HG03066 (cell line): ENCODE data around the gene TANGO6.

Experiments used
- ATAC-seq: cut with Tn5 transposase; IDR thresholded peaks from one replicate; pipeline ENCODE4 v1.9.1; 2021; ENCODE audit warnings: low read depth; ENCODE audit not compliant: unreplicated experiment

Gene TANGO6

GRCh38 chr16:68907297-68907696 is 64.0 kb downstream of the TANGO6 start:
- no peak for ATAC-seq

DNA sequence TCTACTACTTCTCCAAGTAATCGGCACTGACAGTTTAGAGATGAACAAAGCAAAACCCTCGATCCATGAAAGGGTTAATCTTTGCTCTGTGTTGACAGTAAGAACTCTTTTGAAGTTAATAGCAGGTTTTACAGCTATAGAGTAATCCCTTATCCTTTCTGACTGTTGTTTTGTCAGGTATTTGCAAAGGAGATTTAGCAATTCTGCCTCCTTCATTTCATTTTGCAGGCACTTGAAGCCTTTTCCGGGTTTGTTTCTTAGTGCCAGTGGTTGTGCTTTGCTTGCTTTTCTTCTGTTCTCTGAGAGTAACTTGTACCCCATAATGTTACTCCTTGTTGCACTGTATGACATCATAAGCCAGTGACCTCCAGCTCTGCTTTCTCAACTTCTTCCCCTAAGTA is 64.5 kb downstream of the TANGO6 start:
- no peak for ATAC-seq

DNA sequence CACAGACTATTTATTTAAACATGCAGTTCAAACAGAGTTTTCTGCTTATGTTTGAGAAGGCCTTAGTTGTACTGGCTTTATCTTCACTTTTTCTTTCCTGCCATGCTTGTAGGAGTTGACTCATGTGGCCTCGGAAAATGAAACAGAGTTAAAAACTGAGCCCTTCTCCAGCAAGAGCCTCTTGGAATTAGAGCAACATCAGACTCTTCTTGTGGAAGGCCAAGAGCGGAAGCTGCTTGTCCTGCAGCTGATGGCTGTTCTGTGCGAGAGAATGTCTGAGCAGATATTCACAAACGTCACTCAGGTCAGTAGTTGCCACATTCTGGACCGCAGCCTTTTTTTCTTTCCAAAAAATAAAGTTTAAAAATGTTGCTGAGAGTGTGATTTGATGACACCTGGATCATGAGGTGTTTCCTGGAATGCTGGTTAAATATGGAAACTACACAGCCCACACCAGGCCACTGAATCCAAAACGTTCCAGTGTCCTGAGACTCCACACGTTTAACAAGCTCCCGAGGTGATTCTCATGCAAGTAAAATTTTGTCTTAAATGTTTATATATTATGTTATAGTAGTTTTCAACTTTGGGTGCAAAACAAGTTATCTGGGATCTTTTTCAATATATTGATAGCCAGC is 65.9 kb downstream of the TANGO6 start:
- no peak for ATAC-seq

DNA sequence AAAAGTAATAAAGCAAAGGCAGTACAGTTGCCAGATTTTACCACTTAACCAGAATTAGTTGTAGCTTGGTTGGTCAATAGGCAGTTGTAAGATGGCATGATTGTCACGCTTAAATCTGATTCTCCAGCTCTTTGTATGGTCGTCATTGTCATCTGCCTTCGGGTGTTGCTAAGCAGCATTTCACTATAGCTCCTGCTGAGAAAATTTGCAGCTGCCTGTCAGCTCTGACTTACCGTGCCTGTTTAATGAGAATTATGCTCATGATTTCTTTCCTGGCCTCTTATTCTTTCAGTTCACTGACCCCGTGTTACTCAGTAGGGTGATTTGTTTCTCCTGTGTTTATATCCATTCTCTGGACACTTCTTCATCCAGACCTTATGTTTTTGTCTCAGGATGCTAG is 66.7 kb downstream of the TANGO6 start:
- ATAC-seq: no peak

DNA sequence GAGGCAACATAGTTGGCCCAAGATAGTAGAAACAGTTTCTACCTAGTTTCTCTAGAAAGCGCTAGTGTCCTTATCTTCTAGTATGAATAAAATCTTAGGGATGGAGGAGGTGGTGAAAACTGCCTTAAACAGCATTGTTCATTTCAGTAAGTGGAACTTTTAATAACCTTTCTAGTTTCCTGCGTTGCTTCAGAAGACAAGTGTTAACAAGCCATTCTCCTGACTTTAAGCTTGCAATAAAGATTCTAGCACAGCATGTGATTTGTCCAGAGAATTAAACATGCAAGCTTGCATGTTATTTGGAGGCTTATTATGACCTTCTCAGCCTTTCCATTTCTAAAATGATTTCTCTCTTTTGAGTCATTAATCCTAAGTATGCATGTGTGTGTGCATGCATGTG is 72.3 kb downstream of the TANGO6 start:
- no peak for ATAC-seq

DNA sequence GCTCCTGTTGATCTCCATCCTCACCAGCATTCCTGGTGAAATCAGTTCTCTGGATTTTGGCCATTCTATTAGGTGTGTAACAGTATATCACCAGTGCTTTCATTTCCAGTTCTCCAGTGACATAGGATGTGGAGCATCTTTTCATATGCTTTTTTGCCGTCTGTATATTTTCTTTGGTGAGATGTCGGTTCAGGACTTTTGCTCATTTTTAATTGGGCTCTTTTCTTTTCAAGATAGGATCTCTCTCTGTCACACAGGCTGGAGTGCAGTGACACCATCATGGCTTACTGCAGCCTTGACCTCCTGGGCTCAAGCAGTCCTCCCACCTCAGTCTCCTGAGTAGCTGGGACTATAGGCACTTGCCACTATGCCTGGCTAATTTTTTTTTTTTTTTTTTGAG is 74.2 kb downstream of the TANGO6 start:
- no peak for ATAC-seq

DNA sequence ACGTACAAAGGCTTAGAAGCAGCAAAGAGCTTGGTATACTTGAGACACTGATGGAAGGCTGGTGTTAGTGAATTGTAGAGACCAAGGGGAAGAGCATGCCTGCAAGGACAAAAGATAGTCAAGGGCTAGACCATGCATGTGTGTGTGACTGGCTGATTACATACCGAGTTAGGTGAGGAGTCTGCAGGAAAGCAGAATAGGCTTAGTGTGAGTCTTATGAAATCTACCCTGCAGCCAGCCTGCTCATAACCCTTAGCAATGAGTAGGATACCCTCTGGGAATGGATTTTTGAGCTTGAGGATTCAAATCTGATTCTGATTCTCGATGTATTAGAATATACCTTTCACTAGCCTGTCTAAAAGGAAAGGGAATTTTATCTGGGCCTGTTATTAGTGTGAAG is 77.0 kb downstream of the TANGO6 start:
- no peak for ATAC-seq

DNA sequence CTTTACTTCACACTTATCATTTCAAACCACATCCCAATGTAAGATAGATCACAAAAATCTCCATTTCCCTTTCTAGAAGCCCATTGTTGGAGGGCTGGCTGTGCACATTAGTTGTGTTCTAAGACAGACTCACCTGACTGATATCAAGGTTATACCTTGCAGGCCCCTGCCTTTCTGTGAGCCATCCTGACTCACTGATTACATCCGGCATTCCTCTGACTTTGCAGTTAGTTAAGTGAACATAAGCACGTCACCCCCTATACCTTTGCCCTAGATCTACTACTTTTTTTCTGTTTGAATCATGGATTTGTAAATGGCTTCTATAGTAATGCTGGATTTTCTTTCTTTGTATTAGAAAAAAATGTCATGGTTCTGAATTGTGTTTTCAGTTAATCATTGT is 78.3 kb downstream of the TANGO6 start:
- ATAC-seq: no peak

- ATAC-seq: no peak
Measured at GRCh38 chr16:68923116-68923515, 79.8 kb downstream of the TANGO6 start.

DNA sequence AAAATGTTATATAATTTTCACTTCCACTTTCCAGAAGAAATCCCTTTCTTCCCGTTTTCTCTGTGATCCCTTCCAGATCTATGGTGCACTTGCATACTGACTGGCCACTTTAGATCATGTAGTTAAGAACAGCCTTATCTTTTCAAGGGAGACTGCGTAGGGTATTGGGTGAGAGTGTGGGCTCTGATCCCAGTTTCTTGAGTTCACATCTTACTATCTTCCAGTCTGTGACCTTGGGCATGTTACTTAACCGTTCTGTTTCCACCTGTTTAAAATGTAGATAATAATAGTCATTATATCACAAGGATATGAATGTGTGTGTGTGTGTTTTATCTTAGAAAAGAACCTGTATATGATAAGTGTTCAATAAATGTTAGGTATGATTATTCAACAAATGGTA is 83.7 kb downstream of the TANGO6 start:
- ATAC-seq: no peak

DNA sequence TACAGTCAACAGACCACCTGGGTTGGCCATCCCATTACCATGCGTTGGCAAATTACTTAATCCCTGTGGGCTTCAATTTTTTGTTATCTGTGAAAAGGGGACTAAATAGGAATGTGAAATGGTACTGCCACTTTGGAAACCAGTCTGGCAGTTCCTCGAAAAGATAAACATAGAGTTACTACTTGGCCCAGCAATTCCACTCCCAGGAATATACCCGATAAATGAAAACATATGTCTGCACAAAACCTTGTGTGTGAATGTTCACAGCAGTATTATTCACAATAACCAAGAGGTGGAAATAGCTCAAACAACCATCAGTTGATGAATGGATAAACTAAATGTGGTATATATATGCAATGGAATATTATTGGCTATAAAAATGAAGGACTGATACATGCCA is 87.9 kb downstream of the TANGO6 start:
- no peak for ATAC-seq

DNA sequence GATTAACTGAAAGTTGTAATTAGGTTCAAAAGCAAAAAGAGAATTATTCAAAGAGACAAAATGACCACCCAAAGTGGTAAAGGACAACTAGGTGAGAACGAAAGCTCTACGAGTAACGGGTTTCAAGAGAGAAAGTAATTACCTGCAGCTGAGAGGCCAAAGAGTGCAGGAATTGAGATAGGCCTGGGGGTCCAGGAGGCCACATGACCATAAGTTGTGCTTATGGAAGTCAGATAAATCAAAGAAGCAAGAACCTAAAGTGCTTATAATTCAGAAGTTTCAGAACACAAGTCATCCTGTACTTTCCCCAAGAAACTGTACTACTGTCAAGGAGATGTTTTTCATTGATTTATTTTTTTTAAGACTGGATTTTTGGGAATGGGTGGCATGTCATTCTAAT is 91.1 kb downstream of the TANGO6 start:
- no peak for ATAC-seq

DNA sequence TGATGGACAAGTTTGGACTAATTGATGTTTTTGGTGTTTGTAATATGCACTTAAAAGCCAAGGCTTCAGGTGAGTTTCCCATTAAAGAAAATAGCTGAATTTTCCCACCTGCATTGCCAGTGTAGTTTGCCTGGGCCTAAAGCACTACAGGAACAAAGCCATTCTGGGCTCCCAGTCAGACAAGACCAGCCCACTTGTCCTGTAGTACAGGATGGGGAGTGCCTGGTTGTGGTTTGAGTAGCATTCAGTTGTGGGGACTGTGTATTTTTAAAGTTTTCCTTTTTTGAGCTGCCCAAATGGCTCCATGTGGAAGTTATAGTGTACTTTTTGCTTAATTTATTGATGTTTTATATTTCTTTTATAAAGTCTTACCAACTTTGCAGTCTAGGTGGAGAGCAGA is 91.7 kb downstream of the TANGO6 start:
- no peak for ATAC-seq

DNA sequence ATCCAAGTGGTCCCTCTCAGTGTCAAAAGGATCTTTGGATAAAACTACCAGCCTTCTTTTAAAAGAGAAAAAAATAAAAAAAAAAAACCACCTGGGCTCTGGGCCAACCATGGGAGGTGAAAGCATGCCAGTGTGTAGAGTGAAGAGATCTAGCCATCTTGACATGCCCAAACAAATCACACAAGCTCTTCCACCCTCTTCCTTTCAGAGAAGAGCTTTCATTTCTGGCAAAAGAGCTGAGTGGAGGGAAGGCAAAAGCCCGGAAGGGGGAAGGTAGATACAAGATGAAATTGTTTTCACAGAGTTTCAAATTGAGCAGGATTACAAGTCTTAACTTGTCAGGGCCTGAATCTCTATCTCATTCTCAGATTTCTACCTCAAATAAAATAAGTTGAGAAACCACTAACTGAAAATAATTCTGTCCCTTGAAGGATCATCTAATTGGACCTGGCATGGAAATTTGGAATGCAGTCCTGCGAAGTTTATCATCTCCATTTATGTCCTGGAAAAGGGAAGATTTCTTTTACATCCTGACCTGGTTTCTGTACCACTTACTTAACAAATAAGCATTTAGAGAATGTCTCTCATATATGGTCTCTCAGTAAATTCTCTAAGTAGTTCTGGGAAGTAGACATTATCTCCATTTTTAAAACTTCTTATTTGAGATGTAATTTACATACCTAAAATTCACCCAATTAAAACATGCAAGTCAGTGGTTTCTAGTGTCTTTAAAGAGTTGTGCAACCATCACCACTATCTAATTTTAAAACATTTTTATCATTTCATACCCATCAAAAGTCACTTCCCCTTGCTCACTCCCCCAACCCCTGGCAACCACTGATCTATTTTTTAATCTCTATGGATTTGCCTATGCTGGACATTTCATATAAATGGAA is 93.7 kb downstream of the TANGO6 start:
- no peak for ATAC-seq

GRCh38 chr16:68939692-68940320 is 96.5 kb downstream of the TANGO6 start:
- ATAC-seq: no peak

- ATAC-seq: no peak
Measured at GRCh38 chr16:68940816-68941215, 97.5 kb downstream of the TANGO6 start.

DNA sequence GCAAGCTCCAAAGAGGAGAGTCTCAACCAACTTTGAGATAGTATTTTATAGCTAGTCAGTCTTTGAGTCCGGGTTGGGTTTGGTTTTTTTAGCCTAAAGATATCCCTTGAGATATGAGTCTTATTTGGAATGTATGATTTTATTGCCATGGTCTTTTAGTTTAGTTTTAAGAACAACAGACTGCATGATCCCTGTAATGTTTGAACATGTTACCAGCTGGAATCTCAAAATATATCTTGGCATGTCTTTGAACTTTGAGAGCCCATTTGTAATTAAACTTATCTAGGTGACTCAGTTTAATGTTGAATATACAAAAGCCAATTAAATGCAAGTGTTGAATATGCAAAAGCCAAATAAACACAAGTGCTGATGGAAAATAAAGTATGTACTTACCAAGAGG is 100.6 kb downstream of the TANGO6 start:
- no peak for ATAC-seq

DNA sequence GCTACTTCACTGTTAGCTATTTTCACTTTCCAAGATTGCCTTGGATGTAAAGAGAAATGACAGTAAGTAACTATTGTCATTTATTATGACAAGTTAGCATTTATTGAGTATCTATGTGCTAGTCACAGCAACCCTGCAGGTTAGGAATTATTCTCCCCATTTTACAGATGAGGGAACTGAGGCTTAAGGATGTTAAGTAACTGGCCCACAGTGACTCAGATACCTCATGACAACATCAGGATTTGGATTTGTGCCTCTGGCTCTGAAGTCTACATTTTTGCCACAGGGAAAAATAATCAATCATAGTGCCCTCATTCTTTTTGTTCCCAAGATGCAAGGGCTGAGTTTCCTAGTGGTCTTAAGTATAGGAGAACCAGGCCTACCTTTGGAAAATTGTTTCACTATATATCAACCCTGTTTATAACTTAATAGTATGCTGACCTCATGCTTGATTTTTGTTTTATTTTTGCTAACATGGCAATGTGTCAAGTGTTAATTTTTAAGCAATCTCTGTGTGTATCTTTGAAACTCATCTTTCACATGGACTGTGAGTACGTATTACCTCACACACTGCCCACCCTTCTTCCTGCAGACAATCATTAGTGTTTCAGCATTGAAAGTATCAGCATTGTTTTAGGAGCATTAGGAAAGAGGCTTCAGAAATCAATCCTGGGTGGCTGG is 105.0 kb downstream of the TANGO6 start:
- ATAC-seq: no peak

GRCh38 chr16:68951991-68952877 is 108.9 kb downstream of the TANGO6 start:
- no peak for ATAC-seq
